Measurements from ENCODE around the gene DPH1. TPM values are rescaled to one million over a fixed set of nuclear protein-coding genes. Genes with fewer than 3 reads are reported as not detected.

DPH1 gene
- total and polyA plus RNA-seq, 5 experiments from 2014 or later = 26.6 to 124 (median 47.0) TPM

Small RNA genes within 50 kb of the gene (microRNA-seq; reads per million reads assigned to microRNA genes)
- gene MIR132 (ENCODE audit: borderline microRNAs expressed) (188 reads per million, percentile 71 among the genes with 10 or more reads in this experiment), gene MIR212 (ENCODE audit: borderline microRNAs expressed) (2.7 reads per million)

Other genes with a start within 250 kb of the DPH1 start
- 10 to 100 TPM; 35.7 to 41.4 TPM for gene SMYD4, start 200.3 kb upstream of the DPH1 start, total RNA-seq
- gene SMYD4, start 200.3 kb upstream of the DPH1 start, polyA plus RNA-seq = 10 to 100 TPM; 10.8 to 16.9 (median 12.7) TPM
- gene RPA1, start 200.1 kb upstream of the DPH1 start, total RNA-seq = 100 to 1,000 TPM; 104 to 105 TPM
- gene RPA1, start 200.1 kb upstream of the DPH1 start, polyA plus RNA-seq = 10 to 100 TPM; 79.4 to 89.7 (median 84.5) TPM
- gene RTN4RL1, start 4.8 kb upstream of the DPH1 start, total RNA-seq = under 1 TPM; 0.41 to 0.57 TPM
- under 1 TPM; 0.25 to 0.44 (median 0.35) TPM for gene RTN4RL1, start 4.8 kb upstream of the DPH1 start, polyA plus RNA-seq
- gene OVCA2, start 11.9 kb downstream of the DPH1 start, total RNA-seq = 10 to 100 TPM; 30.8 to 32.6 TPM
- 10 to 100 TPM; 43.9 to 49.1 (median 45.8) TPM for gene OVCA2, start 11.9 kb downstream of the DPH1 start, polyA plus RNA-seq
- 1 to 10 TPM; 1.5 to 1.6 TPM for gene HIC1, start 24.9 kb downstream of the DPH1 start, total RNA-seq
- under 1 TPM in 2 of 3 donors, not detected in 1; 0.08 to 0.10 TPM for gene HIC1, start 24.9 kb downstream of the DPH1 start, polyA plus RNA-seq

Data from naive thymus-derived CD8-positive, alpha-beta T cell (primary cell).